Sigmoid colon (tissue), 4 donors: ENCODE data around the gene BRIP1.

Experiments
- CTCF ChIP-seq, 4 experiments: fragments of 450-650 bp in 3 of 4; fragments of 200-600 bp in 1 of 4; IDR thresholded peaks; one replicate each; pipeline ENCODE4 v1.5.1; 2016 to 2019; ENCODE audit warnings: antibody characterized with exemption in 4 of 4, mild to moderate bottlenecking in 3 of 4, moderate library complexity in 2 of 4
- EP300 ChIP-seq, 4 donors: sonication (generic); formaldehyde crosslinking; IDR thresholded peaks; one replicate each; pipeline ENCODE4 v1.6.1; 2017; ENCODE audit warnings: antibody characterized with exemption in 4 of 4
- POLR2A ChIP-seq, 2 donors: fragments of 450-650 bp; IDR thresholded peaks; one replicate each; pipeline ENCODE4 v1.6.1; 2016; ENCODE audit warnings: antibody characterized with exemption in 2 of 2, mild to moderate bottlenecking in 2 of 2, moderate library complexity in 2 of 2
- POLR2AphosphoS5 ChIP-seq, 4 donors: sonication (generic); formaldehyde crosslinking; IDR thresholded peaks; one replicate each; pipeline ENCODE4 v1.6.1; 2017; ENCODE audit warnings: antibody characterized with exemption in 4 of 4

GRCh38 chr17:61701334-61701733 lies 162.0 kb downstream of the BRIP1 start:
- TF ChIP-seq CTCF (IDR thresholded peaks at IDR 0.05) (no peak), POLR2A (IDR thresholded peaks at IDR 0.05) (no peak), POLR2AphosphoS5 (IDR thresholded peaks at IDR 0.05) (no peak), EP300 (IDR thresholded peaks at IDR 0.05) (no peak)
